Left renal pelvis (tissue), 4 donors: ENCODE measurements around the gene TRDN. TPM values are rescaled to one million over a fixed set of nuclear protein-coding genes. Genes with fewer than 3 reads are reported as not detected.
"Not testable (repeated sequence)": the region's sequence is repeated elsewhere in the genome, so short reads cannot be mapped to it uniquely, and the experiment has no call there.

Experiments used
- DNase-seq, 4 donors: peaks; one replicate each; pipeline ENCODE4 v3.0.0-alpha.2; 2013; ENCODE audit warnings: low read depth in 4 of 4, low spot score in 3 of 4
- polyA plus RNA-seq, 4 donors: library from polyadenylated mRNA; unstranded; fragments of 120-200 nt; gene quantifications; one replicate each; pipeline ENCODE4 v1.2.1, GENCODE V29; 2013; ENCODE audit not compliant: insufficient read length in 4 of 4

TRDN gene
- polyA plus RNA-seq, 4 donors: 1.6 to 4.2 (median 2.2) TPM

- no peak for DNase-seq
These were observed 118.1 kb downstream of the TRDN start for GRCh38 chr6:123518441-123519188.

- DNase-seq: no peak
These were observed 121.0 kb downstream of the TRDN start for GRCh38 chr6:123515715-123516114.

- DNase-seq: no peak
These were observed 127.6 kb downstream of the TRDN start for GRCh38 chr6:123509112-123509511.

- no peak for DNase-seq
These were observed 128.5 kb downstream of the TRDN start for GRCh38 chr6:123508290-123508689.

GRCh38 chr6:123507582-123507981 lies 129.2 kb downstream of the TRDN start:
- DNase-seq: no peak

GRCh38 chr6:123503619-123504018 lies 133.1 kb downstream of the TRDN start:
- DNase-seq: no peak

- DNase-seq: no peak
These were observed 139.7 kb downstream of the TRDN start for GRCh38 chr6:123497025-123497424.

GRCh38 chr6:123489589-123489988 lies 147.2 kb downstream of the TRDN start:
- DNase-seq: no peak

GRCh38 chr6:123480986-123481385 lies 155.8 kb downstream of the TRDN start:
- DNase-seq: no peak

- DNase-seq: not testable (repeated sequence)
These were observed 164.6 kb downstream of the TRDN start for GRCh38 chr6:123472025-123472702.

- DNase-seq: no peak
These were observed 169.4 kb downstream of the TRDN start for GRCh38 chr6:123467392-123467791.

GRCh38 chr6:123462152-123462551 lies 174.6 kb downstream of the TRDN start:
- no peak for DNase-seq

GRCh38 chr6:123458218-123458617 lies 178.5 kb downstream of the TRDN start:
- no peak for DNase-seq

GRCh38 chr6:123456836-123457235 lies 179.9 kb downstream of the TRDN start:
- no peak for DNase-seq

- no peak for DNase-seq
These were observed 182.3 kb downstream of the TRDN start for GRCh38 chr6:123454448-123454847.

- not testable (repeated sequence) for DNase-seq
These were observed 183.7 kb downstream of the TRDN start for GRCh38 chr6:123453071-123453470.

- no peak for DNase-seq
These were observed 188.4 kb downstream of the TRDN start for GRCh38 chr6:123448306-123448884.

- no peak for DNase-seq
These were observed 189.3 kb downstream of the TRDN start for GRCh38 chr6:123447315-123447937.

GRCh38 chr6:123439371-123439770 lies 197.4 kb downstream of the TRDN start:
- DNase-seq: no peak

GRCh38 chr6:123434186-123434585 lies 202.6 kb downstream of the TRDN start:
- no peak for DNase-seq

GRCh38 chr6:123430970-123431369 lies 205.8 kb downstream of the TRDN start:
- no peak for DNase-seq
